Sigmoid colon (tissue), 7 donors: ENCODE data around the gene SMIM10L2A. TPM values are rescaled to one million over a fixed set of nuclear protein-coding genes. Genes with fewer than 3 reads are reported as not detected.

Experiments used
- DNase-seq: peaks from one replicate; pipeline ENCODE4 v3.0.0-alpha.2; 2019
- H3K27ac ChIP-seq, 4 donors: fragments of 200-600 bp; sonication (generic); one replicate each; pipeline ENCODE4 v1.5.1; 2016 to 2019; ENCODE audit warnings: mild to moderate bottlenecking in 1 of 4
- H3K27me3 ChIP-seq, 3 donors: fragments of 200-600 bp; sonication (generic); one replicate each; pipeline ENCODE4 v1.5.1; 2019; ENCODE audit warnings: mild to moderate bottlenecking in 1 of 3
- H3K36me3 ChIP-seq, 4 donors: fragments of 200-600 bp; sonication (generic); one replicate each; pipeline ENCODE4 v1.5.1; 2016 to 2019
- H3K4me1 ChIP-seq, 4 donors: fragments of 200-600 bp; sonication (generic); one replicate each; pipeline ENCODE4 v1.5.1; 2017 to 2019
- H3K4me3 ChIP-seq, 4 donors: fragments of 200-600 bp; sonication (generic); one replicate each; pipeline ENCODE4 v1.5.1; 2017 to 2019; ENCODE audit warnings: mild to moderate bottlenecking in 2 of 4, moderate library complexity in 1 of 4
- H3K9me3 ChIP-seq, 4 donors: fragments of 200-600 bp in 3 of 4; sonication (generic) in 3 of 4; one replicate each; pipeline versions ENCODE4 v1.5.1 to v1.6.1; 2013 to 2019
- EP300 ChIP-seq, 4 donors: sonication (generic); formaldehyde crosslinking; IDR thresholded peaks; one replicate each; pipeline ENCODE4 v1.6.1; 2017; ENCODE audit warnings: antibody characterized with exemption in 4 of 4
- POLR2A ChIP-seq, 2 donors: fragments of 450-650 bp; IDR thresholded peaks; one replicate each; pipeline ENCODE4 v1.6.1; 2016; ENCODE audit warnings: antibody characterized with exemption in 2 of 2, mild to moderate bottlenecking in 2 of 2, moderate library complexity in 2 of 2
- POLR2AphosphoS5 ChIP-seq, 4 donors: sonication (generic); formaldehyde crosslinking; IDR thresholded peaks; one replicate each; pipeline ENCODE4 v1.6.1; 2017; ENCODE audit warnings: antibody characterized with exemption in 4 of 4
- whole genome bisulfite sequencing, 2 donors: extraction: QIAGEN DNeasy Blood & Tissue Kit; methylation state at CpG; one replicate each; pipeline ENCODE4 v1.1.7; 2013; 5-methylcytosine and 5-hydroxymethylcytosine counted together
- intact Hi-C: fragments of 100-400 bp; cut with DNase I; formaldehyde crosslinking; loops from one replicate; pipeline ENCODE4 v1.15.1; 2023
- polyA plus RNA-seq, 3 donors: library from polyadenylated mRNA; stranded (reverse); fragments of 200-250 nt; gene quantifications; one replicate each; pipeline ENCODE4 v1.2.3, GENCODE V29; 2013
- total RNA-seq, 4 donors: library from RNA; depleted of rRNA; stranded (reverse); fragments of >200 nt; gene quantifications; one replicate each; pipeline ENCODE4 v1.1.0, GENCODE V29; 2016
- TF ChIP-seq, protein P1 (sequence below), 4 experiments: fragments of 450-650 bp in 3 of 4; fragments of 200-600 bp in 1 of 4; IDR thresholded peaks; one replicate each; pipeline ENCODE4 v1.5.1; 2016 to 2019; ENCODE audit warnings: antibody characterized with exemption in 4 of 4, mild to moderate bottlenecking in 3 of 4, moderate library complexity in 2 of 4
- donor health status: healthy with polysubstance abuse.
- donor health status: Bipolar disorder and iron deficiency.
- donor health status: healthy.

The SMIM10L2A gene
- total RNA-seq (1 to 10 TPM in 3 of 4 donors, under 1 TPM in 1; 0.99 to 1.9 (median 1.1) TPM), polyA plus RNA-seq (under 1 TPM in 2 of 3 donors, not detected in 1; under 0.01 to 0.47 TPM)

- Histone ChIP-seq H3K9me3 (no peaks in the 10 kb centered on the region), H3K4me1 (peaks cover 0 to 6% (median 3%) of the 10 kb centered on the region in 4 donors), H3K36me3 (no peaks in the 10 kb centered on the region), H3K4me3 (peak within 1 kb of the TSS; percentile 19 to 60 (median 54)), H3K27me3 (peaks cover 0 to 3% (median 0%) of the 10 kb centered on the region in 3 donors), H3K27ac (peak within 1 kb of the TSS in 3 of 4 donors; percentile 17 to 31 (median 25))
- DNase-seq: no peak
- 2 to 4% methylated on average over 99 of the region's 100 CpGs for WGBS, 2 donors
- TF ChIP-seq POLR2AphosphoS5 (IDR thresholded peaks at IDR 0.05) (no peak), POLR2A (IDR thresholded peaks at IDR 0.05) (no peak), EP300 (IDR thresholded peaks at IDR 0.05) (no peak)
- TF ChIP-seq, protein P1, sequence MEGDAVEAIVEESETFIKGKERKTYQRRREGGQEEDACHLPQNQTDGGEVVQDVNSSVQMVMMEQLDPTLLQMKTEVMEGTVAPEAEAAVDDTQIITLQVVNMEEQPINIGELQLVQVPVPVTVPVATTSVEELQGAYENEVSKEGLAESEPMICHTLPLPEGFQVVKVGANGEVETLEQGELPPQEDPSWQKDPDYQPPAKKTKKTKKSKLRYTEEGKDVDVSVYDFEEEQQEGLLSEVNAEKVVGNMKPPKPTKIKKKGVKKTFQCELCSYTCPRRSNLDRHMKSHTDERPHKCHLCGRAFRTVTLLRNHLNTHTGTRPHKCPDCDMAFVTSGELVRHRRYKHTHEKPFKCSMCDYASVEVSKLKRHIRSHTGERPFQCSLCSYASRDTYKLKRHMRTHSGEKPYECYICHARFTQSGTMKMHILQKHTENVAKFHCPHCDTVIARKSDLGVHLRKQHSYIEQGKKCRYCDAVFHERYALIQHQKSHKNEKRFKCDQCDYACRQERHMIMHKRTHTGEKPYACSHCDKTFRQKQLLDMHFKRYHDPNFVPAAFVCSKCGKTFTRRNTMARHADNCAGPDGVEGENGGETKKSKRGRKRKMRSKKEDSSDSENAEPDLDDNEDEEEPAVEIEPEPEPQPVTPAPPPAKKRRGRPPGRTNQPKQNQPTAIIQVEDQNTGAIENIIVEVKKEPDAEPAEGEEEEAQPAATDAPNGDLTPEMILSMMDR (IDR thresholded peaks at IDR 0.05): no peak
- intact Hi-C loops: loop anchor here (5.0 kb wide), 2 partner anchors 100 to 320 kb away; partner anchors contain the start of gene INTS6L
Observed at GRCh38 chrX:135421932-135422809, at the start of gene SMIM10L2A. Gene SMIM10L2A (plus strand): TSS chrX:135421944. CDS start chrX:135422132, 188 bp downstream.

GRCh38 chrX:135373357-135373756 lies 48.4 kb upstream of the SMIM10L2A start:
- no peaks in the 10 kb centered on the region for H3K27me3 ChIP-seq
- 74 to 88% methylated on average over 7 of the region's 7 CpGs for whole genome bisulfite sequencing, 2 donors
- no peak for DNase-seq

GRCh38 chrX:135382260-135382659 lies 39.5 kb upstream of the SMIM10L2A start:
- Histone ChIP-seq H3K27ac (no peak overlapping the region), H3K9me3 (no peaks in the 10 kb centered on the region), H3K27me3 (no peaks in the 10 kb centered on the region), H3K36me3 (no peaks in the 10 kb centered on the region), H3K4me1 (no peaks in the 10 kb centered on the region), H3K4me3 (no peak overlapping the region)
- WGBS, 2 donors: 85 to 91% methylated on average over 1 of the region's 1 CpG
- intact Hi-C loops: no loop called here
- TF ChIP-seq, protein P1 (IDR thresholded peaks at IDR 0.05): no peak
- TF ChIP-seq POLR2AphosphoS5 (IDR thresholded peaks at IDR 0.05) (no peak), POLR2A (IDR thresholded peaks at IDR 0.05) (no peak), EP300 (IDR thresholded peaks at IDR 0.05) (no peak)
- no peak for DNase-seq

More at GRCh38 chrX:135373357-135373756, 48.4 kb upstream of the SMIM10L2A start:
- no peak overlapping the region for H3K27ac ChIP-seq
- intact Hi-C loops: no loop called here
- no peaks in the 10 kb centered on the region for H3K4me1 ChIP-seq
- no peaks in the 10 kb centered on the region for H3K9me3 ChIP-seq
- TF ChIP-seq POLR2AphosphoS5 (IDR thresholded peaks at IDR 0.05): no peak
- TF ChIP-seq POLR2A (IDR thresholded peaks at IDR 0.05): no peak
- TF ChIP-seq, protein P1 (IDR thresholded peaks at IDR 0.05): no peak
- no peaks in the 10 kb centered on the region for H3K36me3 ChIP-seq
- H3K4me3 ChIP-seq: no peak overlapping the region

GRCh38 chrX:135383249-135383648 lies 38.5 kb upstream of the SMIM10L2A start:
- no peak for TF ChIP-seq POLR2A (IDR thresholded peaks at IDR 0.05)
- TF ChIP-seq POLR2AphosphoS5 (IDR thresholded peaks at IDR 0.05): no peak
- TF ChIP-seq, protein P1 (IDR thresholded peaks at IDR 0.05): no peak
- TF ChIP-seq EP300 (IDR thresholded peaks at IDR 0.05): no peak
- intact Hi-C loops: no loop called here
- Histone ChIP-seq H3K36me3 (no peaks in the 10 kb centered on the region), H3K27ac (no peak overlapping the region), H3K4me1 (no peaks in the 10 kb centered on the region), H3K4me3 (no peak overlapping the region), H3K9me3 (no peaks in the 10 kb centered on the region), H3K27me3 (no peaks in the 10 kb centered on the region)
- no peak for DNase-seq
- WGBS, 2 donors: 79 to 89% methylated on average over 2 of the region's 2 CpGs
